Measurements from ENCODE around the gene CCDC112.

DNA sequence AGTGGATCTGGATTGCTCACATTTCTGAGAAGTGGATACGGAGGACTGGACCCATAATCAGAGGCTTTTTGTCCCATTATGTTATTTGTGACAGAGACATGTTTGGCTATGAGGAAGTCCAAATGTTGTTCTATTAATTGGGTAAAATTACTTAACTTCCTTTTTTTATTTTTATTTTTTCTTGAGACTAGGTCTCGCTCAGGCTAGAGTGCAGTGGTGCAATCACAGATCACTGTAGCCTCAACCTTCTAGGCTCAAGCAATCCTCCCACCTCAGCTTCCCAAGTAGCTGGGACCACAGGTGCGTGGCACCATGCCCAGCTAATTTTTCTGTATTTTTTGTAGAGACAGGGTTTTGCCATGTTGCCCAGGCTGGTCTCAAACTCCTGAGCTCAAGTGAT is 21.9 kb downstream of the CCDC112 start:
- TF ChIP-seq CTCF (IDR thresholded peaks at IDR 0.05), result no peak
- no peak for TF ChIP-seq POLR2A (IDR thresholded peaks at IDR 0.05)

Measured in lower leg skin (tissue), 3 donors.